Measurements from ENCODE around the gene SLC6A9. TPM values are rescaled to one million over a fixed set of nuclear protein-coding genes. Genes with fewer than 3 reads are reported as not detected.

Gene SLC6A9
- total and polyA plus RNA-seq, 2 of the 8 experiments (the other 6 are each of a cell fraction or from before 2014, with no cell fraction given): 20.2 to 24.2 TPM

DNA sequence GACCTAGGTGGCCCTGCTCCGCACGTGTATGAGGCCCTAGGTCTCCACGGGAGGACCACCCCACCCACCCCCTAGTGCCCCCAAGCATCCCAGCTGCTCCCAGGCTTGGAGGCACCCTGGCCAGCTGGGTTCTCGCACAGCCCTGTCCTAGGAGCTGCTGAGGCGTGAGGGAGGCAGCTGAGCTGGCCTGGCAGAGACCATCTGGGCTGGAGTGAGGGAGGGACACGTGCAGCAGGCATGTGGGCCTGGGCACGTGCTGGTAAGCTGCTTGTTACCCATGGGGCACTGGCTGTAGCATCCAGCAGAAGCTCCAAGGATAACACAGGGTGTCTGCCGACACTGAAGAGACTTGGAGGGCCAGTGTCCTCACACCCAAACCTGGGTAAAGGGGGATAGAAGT, 10.1 kb downstream of the SLC6A9 start (continued):
- TF ChIP-seq GABPA (IDR thresholded peaks at IDR 0.05; ENCODE audit: borderline replicate concordance, insufficient read depth, low read length) (no peak), SUZ12 (IDR thresholded peaks at IDR 0.05; ENCODE audit: low read length) (no peak), CTBP2 (IDR thresholded peaks at IDR 0.05; ENCODE audit: borderline replicate concordance, insufficient read depth, insufficient read length, low read length) (no peak), SIN3A (conservative IDR thresholded peaks at IDR 0.05 in 1 of 2, IDR thresholded peaks at IDR 0.05 in 1 of 2; ENCODE audit: low read depth in 1 of 2, low read length in 2 of 2) (no peak), KDM1A (IDR thresholded peaks at IDR 0.05; ENCODE audit: borderline replicate concordance, low read length) (no peak)

Measured in H1 (cell line).